SK-N-SH (cell line): ENCODE data around the gene NLGN2.
"Not testable (repeated sequence)": the region's sequence is repeated elsewhere in the genome, so short reads cannot be mapped to it uniquely, and the experiment has no call there.

Experiments used
- CTCF ChIP-seq: fragments of 200-600 bp; sonication (generic); IDR thresholded peaks from 2 replicates; pipeline ENCODE4 v1.6.1; 2017; ENCODE audit warnings: antibody characterized with exemption, mild to moderate bottlenecking, moderate library complexity
- EZH2phosphoT487 ChIP-seq: fragments of 200-600 bp; sonication (generic); IDR thresholded peaks from 2 replicates; pipeline ENCODE4 v1.6.1; 2017; ENCODE audit warnings: low read depth, mixed run types, mild to moderate bottlenecking, antibody characterized with exemption, moderate library complexity, borderline replicate concordance
- FOSL2 ChIP-seq: IDR thresholded peaks from 2 replicates; pipeline ENCODE4 v1.4.0; 2012; ENCODE audit warnings: low read depth, mild to moderate bottlenecking, moderate library complexity, borderline replicate concordance
- IRF3 ChIP-seq: fragments of 150-350 bp; IDR thresholded peaks from 2 replicates; pipeline ENCODE4 v1.6.1; 2016; ENCODE audit warnings: mild to moderate bottlenecking, low read depth, low read length
- MXI1 ChIP-seq: IDR thresholded peaks from 2 replicates; pipeline ENCODE4 v1.6.1; 2012; ENCODE audit warnings: mild to moderate bottlenecking, low read depth, low read length, improper control_type of control experiment
- NFIC ChIP-seq: IDR thresholded peaks from 2 replicates; pipeline ENCODE4 v1.4.0; 2012; ENCODE audit warnings: borderline replicate concordance
- POLR2AphosphoS5 ChIP-seq: IDR thresholded peaks from 2 replicates; pipeline ENCODE4 v1.6.1; 2012; ENCODE audit warnings: low read depth, low read length
- RAD21 ChIP-seq: IDR thresholded peaks from 2 replicates; pipeline ENCODE4 v1.6.1; 2012; ENCODE audit warnings: mild to moderate bottlenecking, low read length
- RCOR1 ChIP-seq: fragments of 150-350 bp; IDR thresholded peaks from 2 replicates; pipeline ENCODE4 v1.6.1; 2017; ENCODE audit warnings: antibody characterized with exemption, low read length
- SIN3A ChIP-seq: IDR thresholded peaks from 2 replicates; pipeline ENCODE4 v1.6.1; 2012; ENCODE audit warnings: low read depth, mild to moderate bottlenecking, low read length, moderate library complexity, borderline replicate concordance
- SMC3 ChIP-seq: IDR thresholded peaks from 2 replicates; pipeline ENCODE4 v1.6.1; 2012; ENCODE audit warnings: low read depth, low read length, improper control_type of control experiment
- TAF1 ChIP-seq: IDR thresholded peaks from 2 replicates; pipeline ENCODE4 v1.6.1; 2012; ENCODE audit warnings: low read depth, mild to moderate bottlenecking, low read length, moderate library complexity, borderline replicate concordance
- USF2 ChIP-seq: fragments of 150-350 bp; IDR thresholded peaks from 2 replicates; pipeline ENCODE4 v1.6.1; 2017; ENCODE audit warnings: antibody characterized with exemption, low read length, low read depth, borderline replicate concordance
- YY1 ChIP-seq: IDR thresholded peaks from 2 replicates; pipeline ENCODE4 v1.4.0; 2012; ENCODE audit warnings: low read depth, mild to moderate bottlenecking

- TF ChIP-seq RCOR1, SMC3, YY1, NFIC, CTCF, USF2, SIN3A, EZH2phosphoT487, TAF1, RAD21, IRF3, FOSL2, POLR2AphosphoS5, MXI1: not testable (repeated sequence)
These were observed 41.7 kb upstream of the NLGN2 start for GRCh38 chr17:7365963-7366362.
